WTC11 (cell line): Measurements from ENCODE around the gene HHIP. TPM values are rescaled to one million over a fixed set of nuclear protein-coding genes. Genes with fewer than 3 reads are reported as not detected.
A peak's percentile ranks its signal among the peaks of the same experiment; 100 is the strongest.

Experiments
- ATAC-seq: fragments of 200-7000 bp; cut with Tn5 transposase; 2 replicates; pipeline ENCODE4 v1.10.0; 2021; ENCODE audit warnings: mild to moderate bottlenecking, moderate library complexity
- CTCF ChIA-PET: fragments of 300-600 bp; sonication (Branson Sonifier 250); formaldehyde crosslinking; loops from one replicate; lab custom pipeline; 2021; ENCODE audit warnings: antibody characterized with exemption; lab: Charles Lee
- POLR2A ChIA-PET: fragments of 350-600 bp; sonication (Branson Sonifier 250); formaldehyde crosslinking; loops from one replicate; lab custom pipeline; 2021; ENCODE audit warnings: antibody characterized with exemption; lab: Charles Lee
- DNase-seq: peaks from one replicate; pipeline ENCODE4 v3.0.0; 2021; ENCODE audit warnings: low spot score
- H3K27ac Mint-ChIP-seq: 2 replicates; pipeline ENCODE4 v1.8.0; 2021; ENCODE audit warnings: mixed read lengths
- H3K27me3 Mint-ChIP-seq: 2 replicates; pipeline ENCODE4 v1.8.0; 2021; ENCODE audit warnings: low read depth, mild to moderate bottlenecking, moderate library complexity, mixed read lengths
- H3K36me3 Mint-ChIP-seq: 2 replicates; pipeline ENCODE4 v1.8.0; 2021; ENCODE audit warnings: mixed read lengths
- H3K4me1 Mint-ChIP-seq: 2 replicates; pipeline ENCODE4 v1.8.0; 2022; ENCODE audit warnings: mixed read lengths
- H3K4me3 Mint-ChIP-seq: 2 replicates; pipeline ENCODE4 v1.8.0; 2021; ENCODE audit warnings: mild to moderate bottlenecking, moderate library complexity, mixed read lengths
- H3K9me3 Mint-ChIP-seq: 2 replicates; pipeline ENCODE4 v1.8.0; 2021; ENCODE audit warnings: mixed read lengths
- ELF4 ChIP-seq: sonication (generic); formaldehyde crosslinking; IDR thresholded peaks from 2 replicates; pipeline ENCODE4 v1.8.1; 2022; ENCODE audit warnings: low read depth, mild to moderate bottlenecking, moderate library complexity, missing genetic modification reagents
- ESRRA ChIP-seq: sonication (generic); formaldehyde crosslinking; IDR thresholded peaks from 2 replicates; pipeline ENCODE4 v1.8.1; 2022; ENCODE audit warnings: mild to moderate bottlenecking, missing genetic modification reagents, borderline replicate concordance
- GABPB1 ChIP-seq: sonication (generic); formaldehyde crosslinking; IDR thresholded peaks from 2 replicates; pipeline ENCODE4 v1.8.1; 2023; ENCODE audit warnings: mild to moderate bottlenecking, missing genetic modification reagents
- KAT7 ChIP-seq: sonication (generic); formaldehyde crosslinking; IDR thresholded peaks from 2 replicates; pipeline ENCODE4 v1.8.1; 2023; ENCODE audit warnings: missing genetic modification reagents, mild to moderate bottlenecking, borderline replicate concordance
- MXD4 ChIP-seq: fragments of 250-450 bp; sonication (Bioruptor Pico); IDR thresholded peaks from 2 replicates; pipeline ENCODE4 v1.8.0; 2021; ENCODE audit warnings: mild to moderate bottlenecking, moderate library complexity, borderline replicate concordance
- NFE2L1 ChIP-seq: sonication (generic); formaldehyde crosslinking; IDR thresholded peaks from 2 replicates; pipeline ENCODE4 v1.8.1; 2023; ENCODE audit warnings: missing genetic modification reagents
- RORB ChIP-seq: fragments of 250-450 bp; sonication (Bioruptor Pico); IDR thresholded peaks from 2 replicates; pipeline ENCODE4 v1.9.0; 2021; ENCODE audit warnings: mild to moderate bottlenecking
- SMAD3 ChIP-seq: sonication (generic); formaldehyde crosslinking; IDR thresholded peaks from 2 replicates; pipeline ENCODE4 v1.8.0; 2022; ENCODE audit warnings: missing genetic modification reagents, mild to moderate bottlenecking, borderline replicate concordance
- SP1 ChIP-seq: sonication (generic); formaldehyde crosslinking; conservative IDR thresholded peaks from 2 replicates; pipeline ENCODE4 v1.8.1; 2022; ENCODE audit warnings: missing genetic modification reagents
- ZNF121 ChIP-seq: sonication (generic); formaldehyde crosslinking; IDR thresholded peaks from 2 replicates; pipeline ENCODE4 v1.8.0; 2023; ENCODE audit warnings: missing genetic modification reagents
- ZNF396 ChIP-seq: fragments of 250-450 bp; sonication (Bioruptor Pico); IDR thresholded peaks from 2 replicates; pipeline ENCODE4 v1.8.0; 2021; ENCODE audit warnings: mild to moderate bottlenecking, moderate library complexity, borderline replicate concordance
- ZNF671 ChIP-seq: fragments of 250-450 bp; sonication (Bioruptor Pico); IDR thresholded peaks from 2 replicates; pipeline ENCODE4 v1.8.0; 2021; ENCODE audit warnings: mild to moderate bottlenecking
- total RNA-seq: library from RNA; stranded (reverse); gene quantifications from 3 replicates; pipeline ENCODE4 v1.2.3, GENCODE V29; 2021
- TF ChIP-seq, protein P1 (sequence below): sonication (generic); formaldehyde crosslinking; IDR thresholded peaks from 2 replicates; pipeline ENCODE4 v1.8.0; 2023; ENCODE audit warnings: mild to moderate bottlenecking, missing genetic modification reagents
- TF ChIP-seq, protein P2 (sequence below): sonication (generic); formaldehyde crosslinking; IDR thresholded peaks from 2 replicates; pipeline ENCODE4 v1.8.0; 2023; ENCODE audit warnings: missing genetic modification reagents
- TF ChIP-seq, protein P3 (sequence below): fragments of 200-600 bp; IDR thresholded peaks from 2 replicates; pipeline ENCODE4 v1.8.0; 2022; ENCODE audit warnings: antibody characterized with exemption
- TF ChIP-seq, protein P4 (sequence below): sonication (generic); formaldehyde crosslinking; IDR thresholded peaks from 2 replicates; pipeline ENCODE4 v1.8.0; 2022; ENCODE audit warnings: mild to moderate bottlenecking, missing genetic modification reagents
- TF ChIP-seq, protein P5 (sequence below): sonication (generic); formaldehyde crosslinking; IDR thresholded peaks from 2 replicates; pipeline ENCODE4 v1.8.1; 2023; ENCODE audit warnings: mild to moderate bottlenecking, missing genetic modification reagents
- TF ChIP-seq, protein P6 (sequence below): sonication (generic); formaldehyde crosslinking; IDR thresholded peaks from 2 replicates; pipeline ENCODE4 v1.8.1; 2022; ENCODE audit warnings: mild to moderate bottlenecking, moderate library complexity, missing genetic modification reagents

Gene HHIP
- total RNA-seq, 1 experiment from 2014 or later = 0.22 TPM

DNA sequence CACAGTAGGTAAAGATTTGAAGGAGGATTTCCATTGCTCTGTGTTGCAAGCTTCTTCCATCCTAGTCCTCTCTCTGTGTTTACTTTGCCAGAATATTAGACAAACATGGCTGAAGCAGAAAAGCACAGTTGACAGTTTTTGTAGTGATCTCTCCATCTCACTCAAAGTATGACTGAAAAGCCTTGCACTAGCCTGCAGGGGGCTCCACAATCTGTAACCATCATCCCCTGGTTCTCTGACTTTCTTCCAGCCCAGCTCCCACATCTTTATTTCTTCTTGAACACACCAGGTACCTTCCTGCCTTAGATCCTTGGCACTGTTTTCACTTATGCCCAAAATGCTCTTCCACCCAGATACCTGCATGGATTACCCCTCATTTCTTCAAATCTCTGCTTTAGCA, 34.1 kb upstream of the HHIP start:
- TF ChIP-seq, protein P1, sequence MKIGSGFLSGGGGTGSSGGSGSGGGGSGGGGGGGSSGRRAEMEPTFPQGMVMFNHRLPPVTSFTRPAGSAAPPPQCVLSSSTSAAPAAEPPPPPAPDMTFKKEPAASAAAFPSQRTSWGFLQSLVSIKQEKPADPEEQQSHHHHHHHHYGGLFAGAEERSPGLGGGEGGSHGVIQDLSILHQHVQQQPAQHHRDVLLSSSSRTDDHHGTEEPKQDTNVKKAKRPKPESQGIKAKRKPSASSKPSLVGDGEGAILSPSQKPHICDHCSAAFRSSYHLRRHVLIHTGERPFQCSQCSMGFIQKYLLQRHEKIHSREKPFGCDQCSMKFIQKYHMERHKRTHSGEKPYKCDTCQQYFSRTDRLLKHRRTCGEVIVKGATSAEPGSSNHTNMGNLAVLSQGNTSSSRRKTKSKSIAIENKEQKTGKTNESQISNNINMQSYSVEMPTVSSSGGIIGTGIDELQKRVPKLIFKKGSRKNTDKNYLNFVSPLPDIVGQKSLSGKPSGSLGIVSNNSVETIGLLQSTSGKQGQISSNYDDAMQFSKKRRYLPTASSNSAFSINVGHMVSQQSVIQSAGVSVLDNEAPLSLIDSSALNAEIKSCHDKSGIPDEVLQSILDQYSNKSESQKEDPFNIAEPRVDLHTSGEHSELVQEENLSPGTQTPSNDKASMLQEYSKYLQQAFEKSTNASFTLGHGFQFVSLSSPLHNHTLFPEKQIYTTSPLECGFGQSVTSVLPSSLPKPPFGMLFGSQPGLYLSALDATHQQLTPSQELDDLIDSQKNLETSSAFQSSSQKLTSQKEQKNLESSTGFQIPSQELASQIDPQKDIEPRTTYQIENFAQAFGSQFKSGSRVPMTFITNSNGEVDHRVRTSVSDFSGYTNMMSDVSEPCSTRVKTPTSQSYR (CRISPR knock-in tag) = no peak
- TF ChIP-seq, protein P2, sequence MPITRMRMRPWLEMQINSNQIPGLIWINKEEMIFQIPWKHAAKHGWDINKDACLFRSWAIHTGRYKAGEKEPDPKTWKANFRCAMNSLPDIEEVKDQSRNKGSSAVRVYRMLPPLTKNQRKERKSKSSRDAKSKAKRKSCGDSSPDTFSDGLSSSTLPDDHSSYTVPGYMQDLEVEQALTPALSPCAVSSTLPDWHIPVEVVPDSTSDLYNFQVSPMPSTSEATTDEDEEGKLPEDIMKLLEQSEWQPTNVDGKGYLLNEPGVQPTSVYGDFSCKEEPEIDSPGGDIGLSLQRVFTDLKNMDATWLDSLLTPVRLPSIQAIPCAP (CRISPR knock-in tag) = no peak
- TF ChIP-seq, protein P3, sequence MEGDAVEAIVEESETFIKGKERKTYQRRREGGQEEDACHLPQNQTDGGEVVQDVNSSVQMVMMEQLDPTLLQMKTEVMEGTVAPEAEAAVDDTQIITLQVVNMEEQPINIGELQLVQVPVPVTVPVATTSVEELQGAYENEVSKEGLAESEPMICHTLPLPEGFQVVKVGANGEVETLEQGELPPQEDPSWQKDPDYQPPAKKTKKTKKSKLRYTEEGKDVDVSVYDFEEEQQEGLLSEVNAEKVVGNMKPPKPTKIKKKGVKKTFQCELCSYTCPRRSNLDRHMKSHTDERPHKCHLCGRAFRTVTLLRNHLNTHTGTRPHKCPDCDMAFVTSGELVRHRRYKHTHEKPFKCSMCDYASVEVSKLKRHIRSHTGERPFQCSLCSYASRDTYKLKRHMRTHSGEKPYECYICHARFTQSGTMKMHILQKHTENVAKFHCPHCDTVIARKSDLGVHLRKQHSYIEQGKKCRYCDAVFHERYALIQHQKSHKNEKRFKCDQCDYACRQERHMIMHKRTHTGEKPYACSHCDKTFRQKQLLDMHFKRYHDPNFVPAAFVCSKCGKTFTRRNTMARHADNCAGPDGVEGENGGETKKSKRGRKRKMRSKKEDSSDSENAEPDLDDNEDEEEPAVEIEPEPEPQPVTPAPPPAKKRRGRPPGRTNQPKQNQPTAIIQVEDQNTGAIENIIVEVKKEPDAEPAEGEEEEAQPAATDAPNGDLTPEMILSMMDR = peak; percentile 42; the same call in 1 of the 2 replicates
- TF ChIP-seq ZNF396 (CRISPR knock-in tag) = no peak
- Mint-ChIP-seq H3K27me3 (no peaks in the 10 kb centered on the region), H3K36me3 (no peaks in the 10 kb centered on the region), H3K4me3 (no peak overlapping the region), H3K4me1 (no peaks in the 10 kb centered on the region), H3K27ac (no peak overlapping the region), H3K9me3 (peaks cover 3% of the 10 kb centered on the region; the same call in 1 of the 2 replicates)
- DNase-seq (peak; percentile 36), ATAC-seq (peak; percentile 77)
- ChIA-PET POLR2A (no interaction called here), CTCF (interaction anchor here (0.5 to 1.0 kb wide), 3 partner anchors 15 to 817 kb away, joined by 3 read pairs; no protein-coding TSS in a partner anchor)

DNA sequence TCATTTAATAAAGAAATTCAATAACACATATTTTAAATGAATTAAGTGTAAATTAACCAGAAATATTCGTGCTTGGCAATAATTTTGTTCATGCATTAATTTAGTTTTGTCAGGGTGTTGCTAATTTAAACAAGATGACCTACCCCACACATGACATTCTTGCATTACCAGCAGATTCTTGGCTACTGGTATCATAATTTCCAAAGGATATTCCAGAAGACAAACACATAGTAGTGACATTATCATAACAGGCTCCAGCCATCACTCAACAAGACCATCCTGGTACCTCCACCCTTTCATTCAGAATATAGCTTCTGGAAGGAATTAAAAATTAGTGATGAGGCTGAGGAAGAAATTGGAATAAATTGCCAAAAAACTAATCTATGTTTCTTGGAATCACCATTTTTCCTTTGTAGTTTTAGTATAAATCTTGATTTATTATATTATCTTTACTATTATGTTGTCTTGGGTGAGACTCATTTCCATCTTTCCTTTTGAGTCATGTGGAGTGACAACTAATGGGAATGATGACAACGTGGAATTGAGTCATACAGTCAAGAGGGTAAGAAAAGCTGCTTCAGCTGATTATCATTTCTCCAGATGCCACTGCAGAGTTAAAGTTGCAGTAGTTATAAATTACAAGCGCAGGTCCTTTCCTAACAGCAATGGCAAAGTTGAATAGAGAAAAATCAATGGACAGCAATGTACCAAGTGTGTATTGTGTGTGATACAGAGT, 30.9 kb upstream of the HHIP start:
- Mint-ChIP-seq H3K4me3 (no peak overlapping the region), H3K27me3 (no peaks in the 10 kb centered on the region), H3K27ac (no peak overlapping the region), H3K36me3 (no peaks in the 10 kb centered on the region), H3K4me1 (no peaks in the 10 kb centered on the region), H3K9me3 (peaks cover 6% of the 10 kb centered on the region; the same call in 1 of the 2 replicates)
- ATAC-seq (no peak), DNase-seq (no peak)
- ChIA-PET POLR2A (no interaction called here), CTCF (no interaction called here)
- no peak for TF ChIP-seq KAT7 (CRISPR knock-in tag)
- TF ChIP-seq MXD4 (CRISPR knock-in tag) = no peak
- TF ChIP-seq ZNF671 (CRISPR knock-in tag) = no peak
- TF ChIP-seq, protein P4, sequence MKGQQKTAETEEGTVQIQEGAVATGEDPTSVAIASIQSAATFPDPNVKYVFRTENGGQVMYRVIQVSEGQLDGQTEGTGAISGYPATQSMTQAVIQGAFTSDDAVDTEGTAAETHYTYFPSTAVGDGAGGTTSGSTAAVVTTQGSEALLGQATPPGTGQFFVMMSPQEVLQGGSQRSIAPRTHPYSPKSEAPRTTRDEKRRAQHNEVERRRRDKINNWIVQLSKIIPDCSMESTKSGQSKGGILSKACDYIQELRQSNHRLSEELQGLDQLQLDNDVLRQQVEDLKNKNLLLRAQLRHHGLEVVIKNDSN (CRISPR knock-in tag) = no peak
- TF ChIP-seq, protein P3 = no peak
- TF ChIP-seq, protein P5, sequence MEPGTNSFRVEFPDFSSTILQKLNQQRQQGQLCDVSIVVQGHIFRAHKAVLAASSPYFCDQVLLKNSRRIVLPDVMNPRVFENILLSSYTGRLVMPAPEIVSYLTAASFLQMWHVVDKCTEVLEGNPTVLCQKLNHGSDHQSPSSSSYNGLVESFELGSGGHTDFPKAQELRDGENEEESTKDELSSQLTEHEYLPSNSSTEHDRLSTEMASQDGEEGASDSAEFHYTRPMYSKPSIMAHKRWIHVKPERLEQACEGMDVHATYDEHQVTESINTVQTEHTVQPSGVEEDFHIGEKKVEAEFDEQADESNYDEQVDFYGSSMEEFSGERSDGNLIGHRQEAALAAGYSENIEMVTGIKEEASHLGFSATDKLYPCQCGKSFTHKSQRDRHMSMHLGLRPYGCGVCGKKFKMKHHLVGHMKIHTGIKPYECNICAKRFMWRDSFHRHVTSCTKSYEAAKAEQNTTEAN = no peak
- TF ChIP-seq SP1 (CRISPR knock-in tag) = no peak
- TF ChIP-seq NFE2L1 = no peak
- no peak for TF ChIP-seq GABPB1
- TF ChIP-seq, protein P1 (CRISPR knock-in tag) = no peak
- TF ChIP-seq ELF4 (CRISPR knock-in tag) = no peak
- TF ChIP-seq SMAD3 = no peak
- TF ChIP-seq, protein P6, sequence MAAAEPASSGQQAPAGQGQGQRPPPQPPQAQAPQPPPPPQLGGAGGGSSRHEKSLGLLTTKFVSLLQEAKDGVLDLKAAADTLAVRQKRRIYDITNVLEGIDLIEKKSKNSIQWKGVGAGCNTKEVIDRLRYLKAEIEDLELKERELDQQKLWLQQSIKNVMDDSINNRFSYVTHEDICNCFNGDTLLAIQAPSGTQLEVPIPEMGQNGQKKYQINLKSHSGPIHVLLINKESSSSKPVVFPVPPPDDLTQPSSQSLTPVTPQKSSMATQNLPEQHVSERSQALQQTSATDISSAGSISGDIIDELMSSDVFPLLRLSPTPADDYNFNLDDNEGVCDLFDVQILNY (CRISPR knock-in tag) = no peak
- no peak for TF ChIP-seq ESRRA (CRISPR knock-in tag)
- no peak for TF ChIP-seq RORB
- TF ChIP-seq ZNF121 = no peak
